RWPE2 (cell line): ENCODE data around the gene EFNB2.

ENCODE experiments used
- ATAC-seq: fragments of 200-7000 bp; cut with Tn5 transposase; 3 replicates; pipeline ENCODE4 v1.9.1; 2021; ENCODE audit warnings: low read depth
- DNase-seq: peaks from one replicate; pipeline ENCODE4 v3.0.0-alpha.2; 2020; ENCODE audit warnings: low spot score
- H3K27ac ChIP-seq: fragments of 450-650 bp; 2 replicates; pipeline ENCODE4 v1.5.1; 2017; ENCODE audit warnings: mild to moderate bottlenecking; ENCODE audit not compliant: poor library complexity, severe bottlenecking
- H3K27me3 ChIP-seq: fragments of 250-450 bp; sonication (Bioruptor Pico); 2 replicates; pipeline ENCODE4 v1.5.1; 2021; ENCODE audit warnings: mild to moderate bottlenecking, moderate library complexity; ENCODE audit not compliant: insufficient read depth, poor library complexity, severe bottlenecking
- H3K36me3 ChIP-seq: fragments of 250-450 bp; sonication (Bioruptor Pico); 2 replicates; pipeline ENCODE4 v1.5.1; 2020; ENCODE audit warnings: low read depth, mild to moderate bottlenecking, moderate library complexity
- H3K4me1 ChIP-seq: fragments of 250-450 bp; sonication (Bioruptor Pico); 2 replicates; pipeline ENCODE4 v1.5.1; 2021; ENCODE audit warnings: mild to moderate bottlenecking, moderate library complexity; ENCODE audit not compliant: insufficient read depth, poor library complexity, severe bottlenecking
- H3K4me3 ChIP-seq: fragments of 250-450 bp; sonication (Bioruptor Pico); 2 replicates; pipeline ENCODE4 v1.5.1; 2021; ENCODE audit warnings: mild to moderate bottlenecking, moderate library complexity; ENCODE audit not compliant: severe bottlenecking
- H3K9me3 ChIP-seq: fragments of 250-450 bp; sonication (Bioruptor Pico); 2 replicates; pipeline ENCODE4 v1.5.1; 2021; ENCODE audit warnings: mild to moderate bottlenecking, moderate library complexity; ENCODE audit not compliant: severe bottlenecking
- TF ChIP-seq, protein P1 (sequence below): fragments of 450-650 bp; IDR thresholded peaks from one replicate; pipeline ENCODE4 v1.5.1; 2017; ENCODE audit warnings: mild to moderate bottlenecking, moderate library complexity; ENCODE audit not compliant: poor library complexity, severe bottlenecking

EFNB2 gene

DNA sequence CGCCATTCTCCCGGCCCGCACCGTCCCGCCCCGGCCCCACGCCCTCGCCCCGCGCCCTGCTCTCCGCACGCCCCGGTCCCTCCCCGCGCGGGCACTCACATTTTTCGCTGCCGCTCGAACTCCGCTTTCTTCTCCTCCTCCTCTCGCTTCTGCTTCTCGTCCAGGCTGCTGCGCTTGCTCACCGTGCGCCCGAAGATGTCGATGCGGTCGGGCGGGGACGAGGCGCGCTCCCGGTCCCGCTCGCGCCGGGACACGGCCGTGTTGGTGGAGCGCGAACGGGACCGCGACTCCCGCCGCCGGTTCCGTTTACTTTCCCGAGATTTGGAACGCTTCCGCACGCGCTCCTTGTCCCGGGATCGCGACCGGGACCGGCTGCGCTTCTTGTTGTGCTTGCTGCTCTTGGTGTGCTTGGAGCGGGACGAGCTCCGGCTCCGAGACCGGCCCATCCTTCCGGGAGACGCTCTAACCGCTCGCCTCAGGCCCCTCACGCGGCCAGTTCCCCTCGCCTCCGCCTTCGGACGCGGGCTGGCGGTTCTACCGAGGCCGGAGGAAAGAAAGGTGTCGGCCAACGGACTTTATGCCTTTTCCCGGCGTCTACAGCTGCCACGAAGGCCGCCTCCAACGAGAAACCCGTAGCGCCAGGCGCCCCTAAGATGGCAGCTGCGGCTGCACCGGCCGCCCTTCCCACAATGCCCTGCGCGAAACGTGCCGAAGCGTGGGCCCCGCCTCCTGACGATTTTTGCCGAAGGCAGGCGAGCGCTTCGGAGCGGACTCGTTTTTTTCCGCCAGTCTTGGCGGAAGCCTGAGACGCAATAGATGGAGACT, 32.2 kb upstream of the EFNB2 start, which contains the start of gene ARGLU1:
ARGLU1 (minus strand) TSS at position 664 of the 825 bp plus-strand sequence; CDS start at position 446, 218 bp downstream.
- peak; percentile 89 for DNase-seq
- H3K27me3 ChIP-seq: no peaks in the 10 kb centered on the region
- peak within 1 kb of the TSS; percentile 85 for H3K4me3 ChIP-seq
- H3K27ac ChIP-seq: peak within 1 kb of the TSS; percentile 73
- ATAC-seq: peak; percentile 68
- H3K36me3 ChIP-seq: no peaks in the 10 kb centered on the region; the same call in 1 of the 2 replicates
- H3K9me3 ChIP-seq: no peaks in the 10 kb centered on the region
- peaks cover 17% of the 10 kb centered on the region for H3K4me1 ChIP-seq
- TF ChIP-seq, protein P1, sequence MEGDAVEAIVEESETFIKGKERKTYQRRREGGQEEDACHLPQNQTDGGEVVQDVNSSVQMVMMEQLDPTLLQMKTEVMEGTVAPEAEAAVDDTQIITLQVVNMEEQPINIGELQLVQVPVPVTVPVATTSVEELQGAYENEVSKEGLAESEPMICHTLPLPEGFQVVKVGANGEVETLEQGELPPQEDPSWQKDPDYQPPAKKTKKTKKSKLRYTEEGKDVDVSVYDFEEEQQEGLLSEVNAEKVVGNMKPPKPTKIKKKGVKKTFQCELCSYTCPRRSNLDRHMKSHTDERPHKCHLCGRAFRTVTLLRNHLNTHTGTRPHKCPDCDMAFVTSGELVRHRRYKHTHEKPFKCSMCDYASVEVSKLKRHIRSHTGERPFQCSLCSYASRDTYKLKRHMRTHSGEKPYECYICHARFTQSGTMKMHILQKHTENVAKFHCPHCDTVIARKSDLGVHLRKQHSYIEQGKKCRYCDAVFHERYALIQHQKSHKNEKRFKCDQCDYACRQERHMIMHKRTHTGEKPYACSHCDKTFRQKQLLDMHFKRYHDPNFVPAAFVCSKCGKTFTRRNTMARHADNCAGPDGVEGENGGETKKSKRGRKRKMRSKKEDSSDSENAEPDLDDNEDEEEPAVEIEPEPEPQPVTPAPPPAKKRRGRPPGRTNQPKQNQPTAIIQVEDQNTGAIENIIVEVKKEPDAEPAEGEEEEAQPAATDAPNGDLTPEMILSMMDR: no peak

GRCh38 chr13:106566641-106567473, 31.4 kb upstream of the EFNB2 start:
- H3K36me3 ChIP-seq: no peaks in the 10 kb centered on the region; the same call in 1 of the 2 replicates
- H3K9me3 ChIP-seq: no peaks in the 10 kb centered on the region
- TF ChIP-seq, protein P1: no peak
- H3K27ac ChIP-seq: peak overlapping the region; percentile 73
- no peaks in the 10 kb centered on the region for H3K27me3 ChIP-seq
- peaks cover 17% of the 10 kb centered on the region for H3K4me1 ChIP-seq
- peak overlapping the region; percentile 85 for H3K4me3 ChIP-seq
- ATAC-seq (peak; percentile 48), DNase-seq (peak; percentile 60)

GRCh38 chr13:106565127-106565775, 29.8 kb upstream of the EFNB2 start:
- H3K9me3 ChIP-seq: no peaks in the 10 kb centered on the region
- no peak overlapping the region for H3K27ac ChIP-seq
- DNase-seq: no peak
- ATAC-seq: no peak
- peaks cover 1% of the 10 kb centered on the region for H3K36me3 ChIP-seq
- H3K27me3 ChIP-seq: no peaks in the 10 kb centered on the region
- H3K4me3 ChIP-seq: no peak overlapping the region
- TF ChIP-seq, protein P1: no peak
- H3K4me1 ChIP-seq: peaks cover 17% of the 10 kb centered on the region

- Histone ChIP-seq H3K36me3 (peaks cover 31% of the 10 kb centered on the region), H3K27me3 (no peaks in the 10 kb centered on the region), H3K27ac (no peak overlapping the region), H3K4me3 (no peak overlapping the region), H3K9me3 (no peaks in the 10 kb centered on the region), H3K4me1 (peaks cover 17% of the 10 kb centered on the region)
- TF ChIP-seq, protein P1: no peak
- ATAC-seq (no peak), DNase-seq (no peak)
Observed at GRCh38 chr13:106562301-106562700, 26.8 kb upstream of the EFNB2 start.
